DMS53 treated with DMSO at 0.1 percent for 48 hours (cell line): Measurements from ENCODE around the gene ZNF649.

ENCODE experiments used
- DNase-seq: peaks from one replicate; lab custom pipeline; 2025; ENCODE audit not compliant: unreplicated experiment; lab: John Stamatoyannopoulos, UW

The ZNF649 gene

DNA sequence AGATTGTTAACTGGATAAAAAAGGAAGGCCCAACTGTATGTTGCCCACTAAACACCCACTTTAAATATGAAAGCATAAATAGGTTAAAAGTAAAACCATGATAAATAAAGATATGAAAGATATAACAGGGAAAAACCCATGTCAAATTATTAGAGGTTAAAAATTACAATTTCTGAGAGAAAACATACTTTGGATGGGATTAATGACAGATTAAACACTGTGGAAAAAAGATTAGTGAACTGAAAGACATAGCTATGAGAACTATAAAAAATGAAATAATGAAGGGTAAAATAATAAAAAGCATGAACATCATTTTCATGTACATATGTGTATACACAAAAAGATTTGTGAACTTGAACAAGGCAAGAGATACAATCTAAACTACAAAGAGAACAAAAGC, 14.9 kb downstream of the ZNF649 start:
- no peak for DNase-seq

GRCh38 chr19:51887522-51888498, 17.0 kb downstream of the ZNF649 start, which contains the start of gene ZNF577:
ZNF577 (minus strand) TSS chr19:51887951; CDS start chr19:51880382, 7,569 bp downstream.
- DNase-seq: no peak

DNA sequence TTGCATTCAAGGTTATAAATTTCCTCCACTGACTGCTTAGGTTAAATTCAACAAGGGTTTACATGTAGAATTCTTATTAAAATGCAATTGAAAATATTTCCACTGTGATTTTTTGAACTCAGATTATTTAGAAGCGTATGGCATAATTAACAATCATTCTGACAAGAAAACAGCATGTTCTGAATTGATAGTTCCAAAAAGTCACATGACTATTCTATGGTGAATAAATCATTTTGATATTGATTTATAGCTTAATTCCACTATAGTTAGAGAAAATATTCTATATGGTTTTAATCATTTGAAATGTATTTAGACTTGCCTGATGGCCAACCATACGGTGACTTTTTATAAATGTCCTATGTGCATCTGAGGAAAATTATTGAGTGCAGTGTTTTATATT, 20.1 kb downstream of the ZNF649 start:
- no peak for DNase-seq

- DNase-seq: no peak
These were observed 22.3 kb downstream of the ZNF649 start for GRCh38 chr19:51882518-51882917.

GRCh38 chr19:51873097-51873496, 31.7 kb downstream of the ZNF649 start:
- DNase-seq: no peak

- DNase-seq: no peak
These were observed 42.8 kb downstream of the ZNF649 start for GRCh38 chr19:51861870-51862622.
